ENCODE data around the gene CISH. TPM values are rescaled to one million over a fixed set of nuclear protein-coding genes. Genes with fewer than 3 reads are reported as not detected.

The CISH gene
- total and polyA plus RNA-seq, 10 of the 15 experiments (the other 5 are each of a cell fraction or from before 2014, with no cell fraction given), result 0.21 to 4.4 (median 1.8) TPM

DNA sequence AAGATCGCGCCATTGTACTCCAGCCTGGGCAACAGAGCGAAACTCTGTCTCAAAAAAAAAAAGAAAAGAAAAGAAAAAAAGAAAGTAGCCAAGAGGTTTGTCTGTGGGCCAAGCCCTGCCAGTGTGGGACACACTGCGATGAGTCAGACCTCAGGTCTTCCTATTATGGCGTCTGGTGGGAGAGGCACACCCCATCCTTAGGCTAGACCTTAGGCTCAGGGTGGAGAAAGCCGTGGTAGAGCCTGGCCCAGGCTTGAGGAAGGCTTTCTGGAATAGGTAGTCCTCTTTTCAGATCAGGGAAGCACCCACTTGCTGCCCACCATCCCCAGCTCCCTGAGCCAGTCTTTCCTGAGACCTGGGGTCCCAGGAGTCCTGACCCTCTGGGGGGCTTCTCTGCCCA is 36.2 kb downstream of the CISH start (continued):
- TF ChIP-seq, protein P1, sequence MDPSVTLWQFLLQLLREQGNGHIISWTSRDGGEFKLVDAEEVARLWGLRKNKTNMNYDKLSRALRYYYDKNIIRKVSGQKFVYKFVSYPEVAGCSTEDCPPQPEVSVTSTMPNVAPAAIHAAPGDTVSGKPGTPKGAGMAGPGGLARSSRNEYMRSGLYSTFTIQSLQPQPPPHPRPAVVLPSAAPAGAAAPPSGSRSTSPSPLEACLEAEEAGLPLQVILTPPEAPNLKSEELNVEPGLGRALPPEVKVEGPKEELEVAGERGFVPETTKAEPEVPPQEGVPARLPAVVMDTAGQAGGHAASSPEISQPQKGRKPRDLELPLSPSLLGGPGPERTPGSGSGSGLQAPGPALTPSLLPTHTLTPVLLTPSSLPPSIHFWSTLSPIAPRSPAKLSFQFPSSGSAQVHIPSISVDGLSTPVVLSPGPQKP (IDR thresholded peaks at IDR 0.05; ENCODE audit: low read depth, low read length), result no peak
- TF ChIP-seq SP1 (IDR thresholded peaks at IDR 0.05; ENCODE audit: low read depth, low read length), result no peak
- TF ChIP-seq JUND (IDR thresholded peaks at IDR 0.05; ENCODE audit: low read depth, low read length), result no peak
- TF ChIP-seq RAD51 (IDR thresholded peaks at IDR 0.05), result no peak
- TF ChIP-seq PAX8 (IDR thresholded peaks at IDR 0.05), result no peak
- TF ChIP-seq SMC3 (IDR thresholded peaks at IDR 0.05; ENCODE audit: borderline replicate concordance, low read length), result no peak
- TF ChIP-seq CREM (IDR thresholded peaks at IDR 0.05; ENCODE audit: low read depth), result no peak
- TF ChIP-seq MYC (IDR thresholded peaks at IDR 0.05; ENCODE audit: insufficient read depth, insufficient read length, insufficient replicate concordance, low read length, severe bottlenecking), result no peak
- TF ChIP-seq PAX5 (IDR thresholded peaks at IDR 0.05; ENCODE audit: borderline replicate concordance, low read depth, low read length), result no peak
- no peak for TF ChIP-seq SMAD1 (IDR thresholded peaks at IDR 0.05; ENCODE audit: low read depth, partially characterized antibody)
- TF ChIP-seq RAD21 (IDR thresholded peaks at IDR 0.05; ENCODE audit: insufficient read depth, low read depth, low read length), result no peak
- no peak for TF ChIP-seq ZNF384 (IDR thresholded peaks at IDR 0.05; ENCODE audit: borderline replicate concordance, low read depth, low read length)
- TF ChIP-seq, protein P2, sequence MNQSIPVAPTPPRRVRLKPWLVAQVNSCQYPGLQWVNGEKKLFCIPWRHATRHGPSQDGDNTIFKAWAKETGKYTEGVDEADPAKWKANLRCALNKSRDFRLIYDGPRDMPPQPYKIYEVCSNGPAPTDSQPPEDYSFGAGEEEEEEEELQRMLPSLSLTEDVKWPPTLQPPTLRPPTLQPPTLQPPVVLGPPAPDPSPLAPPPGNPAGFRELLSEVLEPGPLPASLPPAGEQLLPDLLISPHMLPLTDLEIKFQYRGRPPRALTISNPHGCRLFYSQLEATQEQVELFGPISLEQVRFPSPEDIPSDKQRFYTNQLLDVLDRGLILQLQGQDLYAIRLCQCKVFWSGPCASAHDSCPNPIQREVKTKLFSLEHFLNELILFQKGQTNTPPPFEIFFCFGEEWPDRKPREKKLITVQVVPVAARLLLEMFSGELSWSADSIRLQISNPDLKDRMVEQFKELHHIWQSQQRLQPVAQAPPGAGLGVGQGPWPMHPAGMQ (IDR thresholded peaks at IDR 0.05; ENCODE audit: borderline replicate concordance), result no peak

Measured in GM12878 (cell line).